GM23338 (cell line): ENCODE data around the gene CLDN6. TPM values are rescaled to one million over a fixed set of nuclear protein-coding genes. Genes with fewer than 3 reads are reported as not detected.

Experiments used
- ATAC-seq: fragments of 200-7000 bp; cut with Tn5 transposase; 3 replicates; pipeline ENCODE4 v1.9.1; 2020
- DNase-seq: peaks from one replicate; pipeline ENCODE4 v3.0.0-alpha.2; 2015; ENCODE audit warnings: low spot score
- H2AFZ ChIP-seq: fragments of 200-600 bp; sonication (generic); 2 replicates; pipeline ENCODE4 v1.8.0; 2016; ENCODE audit warnings: antibody characterized with exemption, mild to moderate bottlenecking, moderate library complexity
- H3F3A ChIP-seq: fragments of 200-600 bp; sonication (generic); replicated peaks from 2 replicates; pipeline ENCODE4 v1.8.0; 2017; ENCODE audit warnings: antibody characterized with exemption, mixed run types, low read depth
- H3K27ac ChIP-seq: fragments of 200-600 bp; sonication (generic); 2 replicates; pipeline ENCODE4 v1.6.1; 2016; ENCODE audit warnings: low read depth
- H3K27me3 ChIP-seq: fragments of 200-600 bp; sonication (generic); 2 replicates; pipeline ENCODE4 v1.8.0; 2016; ENCODE audit warnings: mild to moderate bottlenecking, mixed run types, moderate library complexity; ENCODE audit not compliant: insufficient read depth
- H3K36me3 ChIP-seq: fragments of 200-600 bp; sonication (generic); 2 replicates; pipeline ENCODE4 v1.8.0; 2016; ENCODE audit warnings: mild to moderate bottlenecking; ENCODE audit not compliant: insufficient read depth
- H3K4me1 ChIP-seq: fragments of 200-600 bp; sonication (generic); 2 replicates; pipeline ENCODE4 v1.8.0; 2016; ENCODE audit warnings: mild to moderate bottlenecking, moderate library complexity; ENCODE audit not compliant: insufficient read depth
- H3K4me2 ChIP-seq: fragments of 200-600 bp; sonication (generic); 2 replicates; pipeline ENCODE4 v1.7.1; 2017; ENCODE audit warnings: mixed run types
- H3K4me3 ChIP-seq: fragments of 200-600 bp; sonication (generic); 2 replicates; pipeline ENCODE4 v1.6.1; 2016; ENCODE audit warnings: mixed run types
- H3K79me2 ChIP-seq: fragments of 200-600 bp; sonication (generic); replicated peaks from 2 replicates; pipeline ENCODE4 v1.8.0; 2017; ENCODE audit warnings: mild to moderate bottlenecking; ENCODE audit not compliant: insufficient read depth
- H3K9me2 ChIP-seq: fragments of 200-600 bp; sonication (generic); 2 replicates; pipeline ENCODE4 v1.8.0; 2017; ENCODE audit not compliant: insufficient read depth
- H4K20me1 ChIP-seq: fragments of 200-600 bp; sonication (generic); replicated peaks from 2 replicates; pipeline ENCODE4 v1.8.0; 2017; ENCODE audit warnings: mild to moderate bottlenecking; ENCODE audit not compliant: insufficient read depth
- H3K27ac Mint-ChIP-seq: 2 replicates; pipeline ENCODE4 v1.8.0; 2020; ENCODE audit warnings: inconsistent platforms, mild to moderate bottlenecking, moderate library complexity, mixed read lengths
- H3K27me3 Mint-ChIP-seq: 3 replicates; pipeline ENCODE4 v1.8.0; 2022; ENCODE audit warnings: low read depth, mild to moderate bottlenecking, moderate library complexity, mixed read lengths, inconsistent platforms; ENCODE audit not compliant: insufficient read depth, poor library complexity
- H3K36me3 Mint-ChIP-seq: 3 replicates; pipeline ENCODE4 v1.8.0; 2021; ENCODE audit warnings: low read depth, mild to moderate bottlenecking, inconsistent platforms, moderate library complexity, mixed read lengths
- H3K4me1 Mint-ChIP-seq: 3 replicates; pipeline ENCODE4 v1.8.0; 2020; ENCODE audit warnings: mild to moderate bottlenecking, inconsistent platforms, mixed read lengths
- H3K4me3 Mint-ChIP-seq: 3 replicates; pipeline ENCODE4 v1.8.0; 2021; ENCODE audit warnings: moderate library complexity, mild to moderate bottlenecking, inconsistent platforms, mixed read lengths
- H3K9me3 Mint-ChIP-seq: 3 replicates; pipeline ENCODE4 v1.8.0; 2020; ENCODE audit warnings: moderate library complexity, mild to moderate bottlenecking, inconsistent platforms, mixed read lengths
- NANOG ChIP-seq: IDR thresholded peaks from 2 replicates; pipeline ENCODE4 v1.6.1; 2016; ENCODE audit warnings: antibody characterized with exemption, borderline replicate concordance
- POLR2AphosphoS5 ChIP-seq: IDR thresholded peaks from 2 replicates; pipeline ENCODE4 v1.6.1; 2016; ENCODE audit warnings: antibody characterized with exemption, low read depth
- ZNF331 ChIP-seq: fragments of 250-450 bp; sonication (Bioruptor Pico); IDR thresholded peaks from 2 replicates; pipeline ENCODE4 v1.5.0; 2020; ENCODE audit warnings: low read depth, mild to moderate bottlenecking, moderate library complexity
- polyA plus RNA-seq: library from polyadenylated mRNA; unstranded; fragments of >200 nt; fragmentation: Nextera tagmentation; extraction: Ambion mirVana; gene quantifications from 2 replicates; pipeline ENCODE4 v1.2.1, GENCODE V29; 2016
- total RNA-seq: library from RNA; depleted of rRNA; stranded (reverse); fragments of >200 nt; shearing (Covaris generic); gene quantifications from 2 replicates; pipeline ENCODE4 v1.2.3, GENCODE V29; 2014
- TF ChIP-seq, protein P1 (sequence below): fragments of 250-450 bp; sonication (Bioruptor Pico); IDR thresholded peaks from 2 replicates; pipeline ENCODE4 v1.5.0; 2020; ENCODE audit warnings: mild to moderate bottlenecking, moderate library complexity
- TF ChIP-seq, protein P2 (sequence below): IDR thresholded peaks from one replicate; pipeline ENCODE4 v1.6.1; 2018; ENCODE audit warnings: antibody characterized with exemption; ENCODE audit not compliant: unreplicated experiment

CLDN6 gene
- total and polyA plus RNA-seq, 2 experiments from 2014 or later, result 537 to 1,028 TPM

GRCh38 chr16:3038256-3038655 is 20.3 kb upstream of the CLDN6 start:
- H3K9me3 Mint-ChIP-seq, result peaks cover 4% of the 10 kb centered on the region; the same call in 2 of the 3 replicates
- H3K27ac Mint-ChIP-seq, result peak overlapping the region; percentile 96
- peak; percentile 89 for DNase-seq

DNA sequence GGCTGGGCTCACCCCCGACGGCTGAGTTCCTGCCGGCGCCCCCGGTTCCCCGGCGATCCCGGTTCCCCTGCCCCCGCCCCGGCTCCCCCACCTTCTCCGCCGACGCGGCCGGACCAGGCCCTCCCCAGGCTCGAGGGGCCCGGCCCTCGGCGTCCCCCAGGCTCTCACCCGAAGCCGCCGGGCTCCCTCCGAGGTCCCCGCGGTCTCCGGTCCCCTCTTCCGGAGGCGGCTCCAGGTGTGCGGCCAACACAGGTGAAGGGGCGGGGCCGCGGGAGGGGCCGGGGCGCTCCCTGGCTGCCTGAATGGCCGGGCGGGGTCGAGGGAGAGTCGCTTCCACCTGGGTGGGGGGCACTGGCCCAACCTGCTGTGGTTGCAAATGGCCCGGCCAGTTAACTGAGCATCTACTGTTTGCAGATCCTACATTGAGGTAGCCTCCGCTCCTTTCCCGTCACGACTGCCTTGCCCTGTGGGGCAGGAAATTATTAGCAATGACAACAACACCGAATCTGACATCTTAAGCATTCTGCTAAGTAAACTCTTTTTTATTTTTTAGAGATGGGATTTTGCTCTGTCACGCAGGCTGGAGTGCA is 18.8 kb upstream of the CLDN6 start, which contains the start of gene BICDL2:
BICDL2 (minus strand) TSS at position 219 of the 590 bp plus-strand sequence. CDS start 1,448 bp downstream, outside the sequence.
- Histone ChIP-seq H3K9me2 (no peaks in the 10 kb centered on the region), H3K79me2 (no peaks in the 10 kb centered on the region), H3K4me3 (peak within 1 kb of the TSS; percentile 84), H3K4me1 (peaks cover 24% of the 10 kb centered on the region; the same call in 1 of the 2 replicates), H2AFZ (no peak within 1 kb of the TSS), H3K36me3 (no peaks in the 10 kb centered on the region), H3K27me3 (no peaks in the 10 kb centered on the region), H3K27ac (no peak within 1 kb of the TSS), H3F3A (peaks cover 22% of the 10 kb centered on the region; the same call in 1 of the 2 replicates), H4K20me1 (peaks cover 11% of the 10 kb centered on the region), H3K4me2 (peak within 1 kb of the TSS; percentile 96)
- Mint-ChIP-seq H3K4me1 (peaks cover 30% of the 10 kb centered on the region), H3K27ac (no peak within 1 kb of the TSS; the same call in 1 of the 2 replicates), H3K9me3 (peaks cover 4% of the 10 kb centered on the region; the same call in 2 of the 3 replicates), H3K27me3 (peaks cover 19% of the 10 kb centered on the region), H3K36me3 (peaks cover 22% of the 10 kb centered on the region), H3K4me3 (peak within 1 kb of the TSS; percentile 81)
- DNase-seq (peak; percentile 93), ATAC-seq (peak; percentile 82)
- TF ChIP-seq ZNF331 (CRISPR knock-in tag) (no peak), NANOG (no peak)
- TF ChIP-seq, protein P1, sequence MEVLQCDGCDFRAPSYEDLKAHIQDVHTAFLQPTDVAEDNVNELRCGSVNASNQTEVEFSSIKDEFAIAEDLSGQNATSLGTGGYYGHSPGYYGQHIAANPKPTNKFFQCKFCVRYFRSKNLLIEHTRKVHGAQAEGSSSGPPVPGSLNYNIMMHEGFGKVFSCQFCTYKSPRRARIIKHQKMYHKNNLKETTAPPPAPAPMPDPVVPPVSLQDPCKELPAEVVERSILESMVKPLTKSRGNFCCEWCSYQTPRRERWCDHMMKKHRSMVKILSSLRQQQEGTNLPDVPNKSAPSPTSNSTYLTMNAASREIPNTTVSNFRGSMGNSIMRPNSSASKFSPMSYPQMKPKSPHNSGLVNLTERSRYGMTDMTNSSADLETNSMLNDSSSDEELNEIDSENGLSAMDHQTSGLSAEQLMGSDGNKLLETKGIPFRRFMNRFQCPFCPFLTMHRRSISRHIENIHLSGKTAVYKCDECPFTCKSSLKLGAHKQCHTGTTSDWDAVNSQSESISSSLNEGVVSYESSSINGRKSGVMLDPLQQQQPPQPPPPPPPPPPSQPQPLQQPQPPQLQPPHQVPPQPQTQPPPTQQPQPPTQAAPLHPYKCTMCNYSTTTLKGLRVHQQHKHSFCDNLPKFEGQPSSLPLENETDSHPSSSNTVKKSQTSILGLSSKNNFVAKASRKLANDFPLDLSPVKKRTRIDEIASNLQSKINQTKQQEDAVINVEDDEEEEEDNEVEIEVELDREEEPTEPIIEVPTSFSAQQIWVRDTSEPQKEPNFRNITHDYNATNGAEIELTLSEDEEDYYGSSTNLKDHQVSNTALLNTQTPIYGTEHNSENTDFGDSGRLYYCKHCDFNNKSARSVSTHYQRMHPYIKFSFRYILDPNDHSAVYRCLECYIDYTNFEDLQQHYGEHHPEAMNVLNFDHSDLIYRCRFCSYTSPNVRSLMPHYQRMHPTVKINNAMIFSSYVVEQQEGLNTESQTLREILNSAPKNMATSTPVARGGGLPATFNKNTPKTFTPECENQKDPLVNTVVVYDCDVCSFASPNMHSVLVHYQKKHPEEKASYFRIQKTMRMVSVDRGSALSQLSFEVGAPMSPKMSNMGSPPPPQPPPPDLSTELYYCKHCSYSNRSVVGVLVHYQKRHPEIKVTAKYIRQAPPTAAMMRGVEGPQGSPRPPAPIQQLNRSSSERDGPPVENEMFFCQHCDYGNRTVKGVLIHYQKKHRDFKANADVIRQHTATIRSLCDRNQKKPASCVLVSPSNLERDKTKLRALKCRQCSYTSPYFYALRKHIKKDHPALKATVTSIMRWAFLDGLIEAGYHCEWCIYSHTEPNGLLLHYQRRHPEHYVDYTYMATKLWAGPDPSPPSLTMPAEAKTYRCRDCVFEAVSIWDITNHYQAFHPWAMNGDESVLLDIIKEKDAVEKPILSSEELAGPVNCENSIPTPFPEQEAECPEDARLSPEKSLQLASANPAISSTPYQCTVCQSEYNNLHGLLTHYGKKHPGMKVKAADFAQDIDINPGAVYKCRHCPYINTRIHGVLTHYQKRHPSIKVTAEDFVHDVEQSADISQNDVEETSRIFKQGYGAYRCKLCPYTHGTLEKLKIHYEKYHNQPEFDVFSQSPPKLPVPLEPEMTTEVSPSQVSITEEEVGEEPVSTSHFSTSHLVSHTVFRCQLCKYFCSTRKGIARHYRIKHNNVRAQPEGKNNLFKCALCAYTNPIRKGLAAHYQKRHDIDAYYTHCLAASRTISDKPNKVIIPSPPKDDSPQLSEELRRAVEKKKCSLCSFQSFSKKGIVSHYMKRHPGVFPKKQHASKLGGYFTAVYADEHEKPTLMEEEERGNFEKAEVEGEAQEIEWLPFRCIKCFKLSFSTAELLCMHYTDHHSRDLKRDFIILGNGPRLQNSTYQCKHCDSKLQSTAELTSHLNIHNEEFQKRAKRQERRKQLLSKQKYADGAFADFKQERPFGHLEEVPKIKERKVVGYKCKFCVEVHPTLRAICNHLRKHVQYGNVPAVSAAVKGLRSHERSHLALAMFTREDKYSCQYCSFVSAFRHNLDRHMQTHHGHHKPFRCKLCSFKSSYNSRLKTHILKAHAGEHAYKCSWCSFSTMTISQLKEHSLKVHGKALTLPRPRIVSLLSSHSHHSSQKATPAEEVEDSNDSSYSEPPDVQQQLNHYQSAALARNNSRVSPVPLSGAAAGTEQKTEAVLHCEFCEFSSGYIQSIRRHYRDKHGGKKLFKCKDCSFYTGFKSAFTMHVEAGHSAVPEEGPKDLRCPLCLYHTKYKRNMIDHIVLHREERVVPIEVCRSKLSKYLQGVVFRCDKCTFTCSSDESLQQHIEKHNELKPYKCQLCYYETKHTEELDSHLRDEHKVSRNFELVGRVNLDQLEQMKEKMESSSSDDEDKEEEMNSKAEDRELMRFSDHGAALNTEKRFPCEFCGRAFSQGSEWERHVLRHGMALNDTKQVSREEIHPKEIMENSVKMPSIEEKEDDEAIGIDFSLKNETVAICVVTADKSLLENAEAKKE (CRISPR knock-in tag), result no peak

More at GRCh38 chr16:3038256-3038655, 20.3 kb upstream of the CLDN6 start:
- TF ChIP-seq, protein P2, sequence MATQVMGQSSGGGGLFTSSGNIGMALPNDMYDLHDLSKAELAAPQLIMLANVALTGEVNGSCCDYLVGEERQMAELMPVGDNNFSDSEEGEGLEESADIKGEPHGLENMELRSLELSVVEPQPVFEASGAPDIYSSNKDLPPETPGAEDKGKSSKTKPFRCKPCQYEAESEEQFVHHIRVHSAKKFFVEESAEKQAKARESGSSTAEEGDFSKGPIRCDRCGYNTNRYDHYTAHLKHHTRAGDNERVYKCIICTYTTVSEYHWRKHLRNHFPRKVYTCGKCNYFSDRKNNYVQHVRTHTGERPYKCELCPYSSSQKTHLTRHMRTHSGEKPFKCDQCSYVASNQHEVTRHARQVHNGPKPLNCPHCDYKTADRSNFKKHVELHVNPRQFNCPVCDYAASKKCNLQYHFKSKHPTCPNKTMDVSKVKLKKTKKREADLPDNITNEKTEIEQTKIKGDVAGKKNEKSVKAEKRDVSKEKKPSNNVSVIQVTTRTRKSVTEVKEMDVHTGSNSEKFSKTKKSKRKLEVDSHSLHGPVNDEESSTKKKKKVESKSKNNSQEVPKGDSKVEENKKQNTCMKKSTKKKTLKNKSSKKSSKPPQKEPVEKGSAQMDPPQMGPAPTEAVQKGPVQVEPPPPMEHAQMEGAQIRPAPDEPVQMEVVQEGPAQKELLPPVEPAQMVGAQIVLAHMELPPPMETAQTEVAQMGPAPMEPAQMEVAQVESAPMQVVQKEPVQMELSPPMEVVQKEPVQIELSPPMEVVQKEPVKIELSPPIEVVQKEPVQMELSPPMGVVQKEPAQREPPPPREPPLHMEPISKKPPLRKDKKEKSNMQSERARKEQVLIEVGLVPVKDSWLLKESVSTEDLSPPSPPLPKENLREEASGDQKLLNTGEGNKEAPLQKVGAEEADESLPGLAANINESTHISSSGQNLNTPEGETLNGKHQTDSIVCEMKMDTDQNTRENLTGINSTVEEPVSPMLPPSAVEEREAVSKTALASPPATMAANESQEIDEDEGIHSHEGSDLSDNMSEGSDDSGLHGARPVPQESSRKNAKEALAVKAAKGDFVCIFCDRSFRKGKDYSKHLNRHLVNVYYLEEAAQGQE, result no peak
- TF ChIP-seq POLR2AphosphoS5, result peak; percentile 44; the same call in 1 of the 2 replicates
- Histone ChIP-seq H2AFZ (no peak overlapping the region), H3K36me3 (no peaks in the 10 kb centered on the region), H3K4me2 (peak overlapping the region; percentile 65), H3K4me1 (peaks cover 21% of the 10 kb centered on the region; the same call in 1 of the 2 replicates), H3K27me3 (no peaks in the 10 kb centered on the region), H3K79me2 (no peaks in the 10 kb centered on the region), H3K4me3 (0 out of 2 replicates have a peak overlapping the region, but pooled peaks have one; percentile 20), H3K27ac (peak overlapping the region; percentile 64; the same call in 1 of the 2 replicates), H3K9me2 (no peaks in the 10 kb centered on the region), H3F3A (peaks cover 15% of the 10 kb centered on the region; the same call in 1 of the 2 replicates), H4K20me1 (peaks cover 3% of the 10 kb centered on the region; the same call in 1 of the 2 replicates)
- peak overlapping the region; percentile 81; the same call in 1 of the 3 replicates for H3K4me3 Mint-ChIP-seq
- H3K27me3 Mint-ChIP-seq, result peaks cover 18% of the 10 kb centered on the region
- H3K36me3 Mint-ChIP-seq, result peaks cover 12% of the 10 kb centered on the region
- ATAC-seq, result peak; percentile 25
- H3K4me1 Mint-ChIP-seq, result peaks cover 22% of the 10 kb centered on the region
